ENCODE data around the gene PNKP. TPM values are rescaled to one million over a fixed set of nuclear protein-coding genes. Genes with fewer than 3 reads are reported as not detected.

PNKP gene
- total RNA-seq, 1 experiment from 2014 or later: 130 TPM

DNA sequence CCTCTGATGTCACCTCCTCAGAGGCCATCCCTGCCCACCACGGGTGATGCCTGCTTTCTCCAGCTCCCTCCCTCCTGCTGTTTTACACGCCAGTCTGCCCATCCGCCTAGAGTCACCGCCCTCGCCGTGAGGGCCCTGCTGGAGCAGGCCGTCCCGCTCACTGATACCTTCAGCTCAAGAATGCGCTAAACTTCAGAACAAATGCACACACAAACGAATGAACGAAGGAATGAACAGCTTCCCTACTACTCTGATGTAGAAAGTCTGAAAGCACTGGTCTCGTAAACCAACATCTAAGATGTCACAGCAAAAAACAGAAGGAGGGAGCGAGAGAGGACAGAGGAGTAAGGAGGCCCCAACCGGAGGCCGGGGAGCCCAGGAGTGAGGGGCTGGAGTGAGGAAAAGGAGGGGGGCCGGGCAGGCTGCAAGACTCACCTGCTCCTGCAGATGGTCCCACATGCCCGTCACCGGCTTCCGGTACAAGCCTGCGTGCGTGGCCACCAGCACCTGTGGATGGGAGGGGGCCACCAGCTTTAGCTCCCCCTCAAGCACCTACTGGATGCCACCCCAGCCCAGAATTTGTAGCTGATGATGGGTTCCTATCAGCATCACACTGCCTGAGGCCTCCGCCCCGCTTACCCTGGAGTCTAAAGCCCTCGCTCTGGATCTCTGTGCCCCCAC is 4.0 kb downstream of the PNKP start:
- peaks cover 15% of the 10 kb centered on the region for H3K4me1 ChIP-seq
- H3K27me3 ChIP-seq (replicated peaks; ENCODE audit: control insufficient read depth, insufficient read depth, low read length): no peaks in the 10 kb centered on the region
- ChIA-PET POLR2A (no interaction called here), CTCF (interaction anchor here (1.3 kb wide), 1 partner anchor 13 kb away, joined by 4 read pairs; the partner anchor contains the start of gene PTOV1)
- BruUV-seq (replicated peaks): no TSS peak
- Mint-ChIP-seq H3K27me3 (ENCODE audit: insufficient read depth, unreplicated experiment) (no peaks in the 10 kb centered on the region), H3K36me3 (ENCODE audit: insufficient read depth, unreplicated experiment) (peaks cover 92% of the 10 kb centered on the region), H3K4me3 (ENCODE audit: unreplicated experiment) (no peak overlapping the region), H3K27ac (ENCODE audit: unreplicated experiment) (no peak overlapping the region), H3K9me3 (ENCODE audit: unreplicated experiment) (no peaks in the 10 kb centered on the region), H3K4me1 (ENCODE audit: low read depth, unreplicated experiment) (peaks cover 21% of the 10 kb centered on the region)
- intact Hi-C loops (cut with micrococcal nuclease; ENCODE audit: unreplicated experiment): no loop called here
- H3K9me3 ChIP-seq: no peaks in the 10 kb centered on the region
- H3K36me3 ChIP-seq (ENCODE audit: control insufficient read depth, insufficient read depth, low read length): peaks cover 13% of the 10 kb centered on the region
- no peak overlapping the region for H3K4me3 ChIP-seq (ENCODE audit: low read depth, low read length)
- DNase-seq: no peak
- TF ChIP-seq, protein P1, sequence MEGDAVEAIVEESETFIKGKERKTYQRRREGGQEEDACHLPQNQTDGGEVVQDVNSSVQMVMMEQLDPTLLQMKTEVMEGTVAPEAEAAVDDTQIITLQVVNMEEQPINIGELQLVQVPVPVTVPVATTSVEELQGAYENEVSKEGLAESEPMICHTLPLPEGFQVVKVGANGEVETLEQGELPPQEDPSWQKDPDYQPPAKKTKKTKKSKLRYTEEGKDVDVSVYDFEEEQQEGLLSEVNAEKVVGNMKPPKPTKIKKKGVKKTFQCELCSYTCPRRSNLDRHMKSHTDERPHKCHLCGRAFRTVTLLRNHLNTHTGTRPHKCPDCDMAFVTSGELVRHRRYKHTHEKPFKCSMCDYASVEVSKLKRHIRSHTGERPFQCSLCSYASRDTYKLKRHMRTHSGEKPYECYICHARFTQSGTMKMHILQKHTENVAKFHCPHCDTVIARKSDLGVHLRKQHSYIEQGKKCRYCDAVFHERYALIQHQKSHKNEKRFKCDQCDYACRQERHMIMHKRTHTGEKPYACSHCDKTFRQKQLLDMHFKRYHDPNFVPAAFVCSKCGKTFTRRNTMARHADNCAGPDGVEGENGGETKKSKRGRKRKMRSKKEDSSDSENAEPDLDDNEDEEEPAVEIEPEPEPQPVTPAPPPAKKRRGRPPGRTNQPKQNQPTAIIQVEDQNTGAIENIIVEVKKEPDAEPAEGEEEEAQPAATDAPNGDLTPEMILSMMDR (IDR thresholded peaks at IDR 0.05; ENCODE audit: insufficient read depth in 1 of 2, low read depth in 1 of 2, low read length in 1 of 2, severe bottlenecking in 1 of 2, unreplicated experiment in 1 of 2): no peak

DNA sequence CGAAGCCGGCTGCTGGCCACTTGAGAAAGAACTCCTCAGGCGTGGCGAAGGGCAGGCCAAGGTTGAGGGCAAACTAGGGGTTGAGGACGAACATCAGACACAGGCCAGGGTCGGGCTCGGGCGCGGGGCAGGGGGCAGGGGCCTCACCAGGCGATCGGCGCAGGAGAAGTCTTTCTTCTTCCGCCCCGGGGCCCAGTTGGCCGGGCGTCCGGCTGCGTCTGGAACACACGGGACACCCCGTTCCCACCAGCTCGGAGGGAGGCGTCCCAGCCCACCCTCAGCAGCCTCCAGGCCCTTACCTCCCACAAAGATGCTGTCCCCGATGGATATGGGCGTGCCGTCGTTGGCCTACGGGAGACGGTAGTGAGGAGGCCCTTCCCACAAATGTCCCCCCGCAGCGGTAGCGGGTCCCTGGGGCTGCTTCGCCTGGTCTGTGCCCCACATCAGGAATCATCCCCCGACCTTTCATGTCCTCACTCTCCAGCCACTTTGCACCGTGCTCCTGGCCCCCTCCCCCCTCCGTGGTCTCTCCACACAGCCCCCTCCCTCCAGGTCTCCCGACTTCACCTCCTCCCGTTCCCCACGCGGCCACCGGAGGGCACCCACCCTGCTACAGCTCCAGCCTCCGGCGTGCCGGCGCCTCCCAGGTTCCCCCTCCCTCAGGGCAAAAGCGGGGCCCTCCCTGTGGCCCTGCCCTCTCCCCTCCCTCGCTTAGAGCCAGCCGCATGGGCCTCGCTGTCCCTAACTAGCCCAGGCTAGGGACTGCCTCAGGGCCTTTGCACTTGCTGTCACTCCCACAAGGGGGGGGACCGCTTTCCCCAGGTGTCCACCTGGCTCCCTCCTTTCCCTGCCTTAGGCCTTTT is 4.8 kb downstream of the PNKP start:
- ChIA-PET CTCF (interaction anchor here (1.3 kb wide), 1 partner anchor 12 kb away, joined by 4 read pairs; the partner anchor contains the start of gene PTOV1), POLR2A (no interaction called here)
- Mint-ChIP-seq H3K9me3 (ENCODE audit: unreplicated experiment) (no peaks in the 10 kb centered on the region), H3K4me1 (ENCODE audit: low read depth, unreplicated experiment) (peaks cover 21% of the 10 kb centered on the region), H3K36me3 (ENCODE audit: insufficient read depth, unreplicated experiment) (peaks cover 96% of the 10 kb centered on the region), H3K4me3 (ENCODE audit: unreplicated experiment) (no peak overlapping the region), H3K27me3 (ENCODE audit: insufficient read depth, unreplicated experiment) (no peaks in the 10 kb centered on the region), H3K27ac (ENCODE audit: unreplicated experiment) (no peak overlapping the region)
- no peaks in the 10 kb centered on the region for H3K9me3 ChIP-seq
- BruUV-seq (replicated peaks): no TSS peak
- H3K4me3 ChIP-seq (ENCODE audit: low read depth, low read length): no peak overlapping the region
- TF ChIP-seq, protein P1 (IDR thresholded peaks at IDR 0.05; ENCODE audit: insufficient read depth in 1 of 2, low read depth in 1 of 2, low read length in 1 of 2, severe bottlenecking in 1 of 2, unreplicated experiment in 1 of 2): peak; percentile 26 to 39
- no peaks in the 10 kb centered on the region for H3K27me3 ChIP-seq (replicated peaks; ENCODE audit: control insufficient read depth, insufficient read depth, low read length)
- intact Hi-C loops (cut with micrococcal nuclease; ENCODE audit: unreplicated experiment): no loop called here
- peaks cover 10% of the 10 kb centered on the region for H3K4me1 ChIP-seq
- DNase-seq: peak in 1 of 2 experiments; percentile 70
- peaks cover 13% of the 10 kb centered on the region for H3K36me3 ChIP-seq (ENCODE audit: control insufficient read depth, insufficient read depth, low read length)

DNA sequence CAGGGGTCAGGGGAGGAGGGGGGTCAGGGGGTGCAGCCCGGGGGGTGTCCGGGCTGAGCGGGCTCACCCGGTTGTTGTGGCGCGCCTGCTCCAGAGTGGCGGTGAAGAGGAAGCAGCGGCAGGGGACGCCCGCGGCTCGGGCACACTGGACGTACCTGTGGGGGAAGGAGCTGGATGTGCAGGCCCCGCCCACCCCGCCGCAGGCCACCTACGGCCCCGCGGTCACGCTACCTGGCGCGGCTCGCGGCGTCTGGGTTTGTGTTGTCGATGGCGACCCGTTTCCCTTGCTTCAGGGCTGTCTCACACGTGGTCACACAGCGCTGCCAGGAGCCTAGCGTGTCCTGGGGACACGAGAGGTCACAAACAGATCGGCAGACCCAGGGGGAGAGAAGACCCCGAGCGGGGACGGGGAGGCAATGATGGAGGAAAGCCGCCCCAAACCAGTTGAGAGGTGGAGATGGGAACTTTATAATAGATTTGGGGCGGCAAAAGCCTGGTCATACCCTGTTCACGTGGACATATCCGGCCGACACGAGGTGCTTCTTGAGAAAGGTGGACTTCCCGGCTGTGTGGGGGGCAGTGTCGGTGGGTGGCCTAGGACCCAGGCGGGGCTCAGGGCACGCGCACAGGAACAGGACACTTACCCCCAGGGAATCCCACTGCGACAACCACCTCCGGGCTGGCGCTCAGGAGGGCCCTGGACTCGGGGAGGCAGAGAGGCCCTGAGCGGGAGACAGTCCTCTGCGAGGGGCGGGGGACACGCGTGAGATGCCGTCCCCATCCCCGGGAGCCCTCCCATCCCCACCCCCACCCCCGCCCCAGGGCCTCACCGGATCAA is 5.6 kb downstream of the PNKP start:
- no peak overlapping the region for H3K4me3 Mint-ChIP-seq (ENCODE audit: unreplicated experiment)
- H3K9me3 Mint-ChIP-seq (ENCODE audit: unreplicated experiment): no peaks in the 10 kb centered on the region
- POLR2A ChIA-PET: no interaction called here
- H3K27me3 Mint-ChIP-seq (ENCODE audit: insufficient read depth, unreplicated experiment): no peaks in the 10 kb centered on the region
- Histone ChIP-seq H3K36me3 (ENCODE audit: control insufficient read depth, insufficient read depth, low read length) (peaks cover 18% of the 10 kb centered on the region), H3K9me3 (no peaks in the 10 kb centered on the region), H3K4me3 (ENCODE audit: low read depth, low read length) (no peak overlapping the region), H3K4me1 (peaks cover 10% of the 10 kb centered on the region), H3K27me3 (replicated peaks; ENCODE audit: control insufficient read depth, insufficient read depth, low read length) (no peaks in the 10 kb centered on the region)
- H3K27ac Mint-ChIP-seq (ENCODE audit: unreplicated experiment): peak overlapping the region; percentile 76
- intact Hi-C loops (cut with micrococcal nuclease; ENCODE audit: unreplicated experiment): no loop called here
- H3K4me1 Mint-ChIP-seq (ENCODE audit: low read depth, unreplicated experiment): peaks cover 18% of the 10 kb centered on the region
- no peak for DNase-seq
- TF ChIP-seq, protein P1 (IDR thresholded peaks at IDR 0.05; ENCODE audit: insufficient read depth in 1 of 2, low read depth in 1 of 2, low read length in 1 of 2, severe bottlenecking in 1 of 2, unreplicated experiment in 1 of 2): no peak
- no TSS peak for BruUV-seq (replicated peaks)
- CTCF ChIA-PET: no interaction called here
- H3K36me3 Mint-ChIP-seq (ENCODE audit: insufficient read depth, unreplicated experiment): peaks cover 96% of the 10 kb centered on the region

All from Caco-2 (cell line).